LNCaP clone FGC (cell line): ENCODE measurements around the gene GLIS1.

Source experiments
- DNase-seq: peaks from one replicate; pipeline ENCODE4 v3.0.0-alpha.2; 2011; ENCODE audit warnings: low read depth
- H3K4me3 ChIP-seq: 2 replicates; pipeline ENCODE4 v1.5.1; 2011; ENCODE audit warnings: mild to moderate bottlenecking, low read depth, low read length, control low read depth
- TF ChIP-seq, protein P1 (sequence below): IDR thresholded peaks from 2 replicates; pipeline ENCODE4 v1.5.1; 2012; ENCODE audit warnings: mild to moderate bottlenecking; ENCODE audit not compliant: control insufficient read depth, insufficient read depth; ENCODE audit errors: extremely low read depth

The GLIS1 gene

DNA sequence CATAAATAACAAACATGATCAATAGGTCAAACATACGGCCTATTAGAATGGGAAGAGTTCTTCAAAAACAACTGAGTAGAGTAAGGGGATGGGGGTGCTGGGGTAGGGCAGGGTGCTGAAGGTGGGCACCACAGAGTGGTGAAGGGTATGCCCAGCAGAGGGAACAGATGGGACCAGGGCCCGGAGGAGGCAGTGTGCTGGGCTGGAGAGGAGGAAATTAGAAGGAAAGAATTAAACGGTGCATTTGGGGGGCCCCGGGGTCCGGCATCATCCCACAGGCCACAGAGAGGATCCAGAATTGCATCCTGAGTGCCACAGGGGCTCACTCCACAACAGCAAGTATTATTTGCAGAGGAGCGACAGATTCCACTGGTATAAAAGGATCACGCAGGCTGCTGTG is 94.5 kb downstream of the GLIS1 start:
- TF ChIP-seq, protein P1, sequence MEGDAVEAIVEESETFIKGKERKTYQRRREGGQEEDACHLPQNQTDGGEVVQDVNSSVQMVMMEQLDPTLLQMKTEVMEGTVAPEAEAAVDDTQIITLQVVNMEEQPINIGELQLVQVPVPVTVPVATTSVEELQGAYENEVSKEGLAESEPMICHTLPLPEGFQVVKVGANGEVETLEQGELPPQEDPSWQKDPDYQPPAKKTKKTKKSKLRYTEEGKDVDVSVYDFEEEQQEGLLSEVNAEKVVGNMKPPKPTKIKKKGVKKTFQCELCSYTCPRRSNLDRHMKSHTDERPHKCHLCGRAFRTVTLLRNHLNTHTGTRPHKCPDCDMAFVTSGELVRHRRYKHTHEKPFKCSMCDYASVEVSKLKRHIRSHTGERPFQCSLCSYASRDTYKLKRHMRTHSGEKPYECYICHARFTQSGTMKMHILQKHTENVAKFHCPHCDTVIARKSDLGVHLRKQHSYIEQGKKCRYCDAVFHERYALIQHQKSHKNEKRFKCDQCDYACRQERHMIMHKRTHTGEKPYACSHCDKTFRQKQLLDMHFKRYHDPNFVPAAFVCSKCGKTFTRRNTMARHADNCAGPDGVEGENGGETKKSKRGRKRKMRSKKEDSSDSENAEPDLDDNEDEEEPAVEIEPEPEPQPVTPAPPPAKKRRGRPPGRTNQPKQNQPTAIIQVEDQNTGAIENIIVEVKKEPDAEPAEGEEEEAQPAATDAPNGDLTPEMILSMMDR, result no peak
- DNase-seq, result no peak
- no peak overlapping the region for H3K4me3 ChIP-seq

DNA sequence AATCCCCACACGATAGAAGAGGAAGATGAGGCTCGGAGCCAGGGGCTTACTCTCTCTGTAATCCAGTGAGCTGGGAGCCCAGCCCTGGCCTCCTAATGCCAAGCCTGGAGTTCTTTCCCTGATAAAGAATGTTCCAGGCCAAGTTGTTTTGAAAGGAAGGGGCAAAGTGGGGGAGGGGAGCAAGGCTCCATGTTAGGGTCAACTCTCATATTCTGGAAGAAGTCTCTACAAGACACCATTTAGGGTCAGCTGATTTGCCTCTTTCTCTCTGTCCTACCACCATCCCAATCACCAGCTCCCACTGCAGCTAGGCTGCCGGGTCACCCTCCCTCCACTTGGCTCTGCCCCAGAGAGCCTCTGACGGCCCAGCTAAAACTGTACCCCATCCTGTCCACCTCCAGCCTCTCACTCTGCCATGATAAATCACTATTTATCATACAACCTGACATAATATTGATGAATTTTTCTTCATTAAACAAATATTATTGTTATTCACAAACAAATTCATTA is 95.0 kb downstream of the GLIS1 start:
- TF ChIP-seq, protein P1, result no peak
- no peak overlapping the region for H3K4me3 ChIP-seq
- no peak for DNase-seq

DNA sequence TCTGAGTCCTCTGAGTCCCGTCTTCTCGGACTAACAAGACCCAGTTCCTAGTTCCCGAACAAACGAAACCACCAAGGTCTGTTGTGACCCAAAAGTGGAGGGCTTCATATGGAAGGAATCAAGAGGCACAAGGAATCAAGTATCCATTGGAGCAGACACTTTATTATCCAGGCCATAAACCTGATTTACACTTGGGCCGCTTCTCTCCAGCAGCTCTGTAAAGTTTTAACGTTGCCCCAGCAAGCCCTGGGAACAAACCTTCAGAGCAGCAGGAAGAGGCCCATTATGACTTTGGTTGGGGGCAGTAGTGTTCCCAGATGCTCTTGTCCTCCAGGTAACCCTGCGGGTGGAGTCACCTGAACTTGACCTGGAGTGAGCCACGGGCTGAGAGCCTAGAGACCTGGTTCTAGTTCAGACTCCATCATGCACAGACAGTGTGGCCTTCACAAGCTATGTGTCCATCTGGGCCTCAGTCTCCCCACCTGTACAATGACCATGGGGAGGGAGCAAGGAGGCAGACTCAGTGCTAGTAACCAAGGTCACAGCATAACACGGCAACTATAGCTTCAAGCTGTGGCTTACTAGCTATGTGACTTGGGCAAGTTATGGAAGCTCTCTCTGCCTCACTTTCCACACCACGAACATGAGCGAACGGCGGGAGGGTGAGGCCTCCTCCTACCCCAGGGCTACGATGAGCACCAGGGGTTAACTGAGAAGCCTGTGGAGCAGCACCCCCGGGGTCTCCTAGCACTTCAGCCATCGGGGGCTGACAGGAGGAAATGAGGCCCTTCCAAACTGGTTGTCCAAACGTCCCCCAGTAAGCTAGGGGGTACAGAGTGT is 95.7 kb downstream of the GLIS1 start:
- DNase-seq, result no peak
- H3K4me3 ChIP-seq, result no peak overlapping the region
- TF ChIP-seq, protein P1, result no peak

GRCh38 chr1:53642607-53643006 is 96.4 kb downstream of the GLIS1 start:
- DNase-seq, result no peak
- no peak overlapping the region for H3K4me3 ChIP-seq
- TF ChIP-seq, protein P1, result no peak

- H3K4me3 ChIP-seq, result no peak overlapping the region
- TF ChIP-seq, protein P1, result no peak
- DNase-seq, result no peak
These were observed 96.8 kb downstream of the GLIS1 start for GRCh38 chr1:53642215-53642555.

DNA sequence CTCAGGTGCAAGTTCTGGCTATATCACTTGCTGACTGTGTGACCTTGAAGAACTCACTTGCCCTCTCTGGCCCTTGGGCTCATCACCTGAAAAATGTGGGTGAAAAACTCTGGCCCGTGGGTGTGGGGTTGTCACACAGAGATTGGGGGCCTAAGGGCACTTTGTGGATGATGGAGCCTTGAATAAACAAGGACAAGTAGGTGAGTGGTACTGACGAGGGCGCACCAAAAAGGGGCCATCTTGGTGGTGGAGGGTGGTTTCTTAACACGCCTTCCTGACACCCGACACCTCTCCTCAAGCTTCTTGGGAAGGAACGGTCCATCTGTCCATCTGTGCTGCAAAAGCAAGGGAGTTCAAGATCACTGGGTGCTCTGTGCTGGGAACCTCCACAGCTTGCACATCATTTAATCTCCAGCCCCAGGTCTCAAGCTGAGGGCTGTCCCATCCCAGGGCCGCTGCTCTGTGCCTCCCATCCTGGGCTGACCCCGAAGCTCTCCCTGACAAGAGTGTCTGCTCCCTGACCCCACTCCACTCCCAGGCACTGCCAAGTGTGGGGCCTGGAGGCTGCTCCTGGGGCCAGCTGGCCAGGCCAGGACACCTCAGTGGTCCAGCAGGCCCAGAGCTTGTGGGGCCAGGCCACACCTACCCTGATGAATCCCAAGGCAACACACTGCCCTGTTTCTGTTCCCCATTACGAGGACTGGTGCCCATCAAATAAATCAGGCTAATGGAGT is 97.3 kb downstream of the GLIS1 start:
- TF ChIP-seq, protein P1, result no peak
- no peak overlapping the region for H3K4me3 ChIP-seq
- DNase-seq, result no peak

- no peak for DNase-seq
- TF ChIP-seq, protein P1, result no peak
- H3K4me3 ChIP-seq, result no peak overlapping the region
These were observed 98.3 kb downstream of the GLIS1 start for GRCh38 chr1:53640701-53641075.
